Embryonic facial prominence (tissue), 1 donor: ENCODE data around the gene PDLIM5.
"Not testable (repeated sequence)": the region's sequence is repeated elsewhere in the genome, so short reads cannot be mapped to it uniquely, and the experiment has no call there.

Source experiments
- DNase-seq: peaks from one replicate; pipeline ENCODE4 v3.0.0-alpha.2; 2016; ENCODE audit errors: extremely low spot score

PDLIM5 gene

DNA sequence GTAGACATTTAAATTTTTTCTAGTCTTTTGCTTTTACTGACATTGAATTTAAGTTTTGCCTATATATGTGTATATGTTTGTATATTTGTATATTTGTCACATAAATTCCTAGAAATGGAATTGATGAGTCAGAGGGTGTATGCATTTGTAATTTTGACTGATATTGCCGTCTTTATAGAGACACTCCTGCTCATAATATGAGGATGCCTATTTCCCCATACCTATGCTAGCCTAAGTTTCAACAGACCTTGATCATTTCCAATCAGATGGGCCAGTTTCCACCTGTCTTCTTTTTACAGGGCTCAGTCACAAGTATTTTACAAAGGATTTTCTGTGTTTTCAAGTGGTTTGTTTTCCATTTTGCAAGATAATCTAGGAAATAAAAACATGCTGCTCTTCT lies 10.8 kb downstream of the PDLIM5 start:
- DNase-seq, result no peak

DNA sequence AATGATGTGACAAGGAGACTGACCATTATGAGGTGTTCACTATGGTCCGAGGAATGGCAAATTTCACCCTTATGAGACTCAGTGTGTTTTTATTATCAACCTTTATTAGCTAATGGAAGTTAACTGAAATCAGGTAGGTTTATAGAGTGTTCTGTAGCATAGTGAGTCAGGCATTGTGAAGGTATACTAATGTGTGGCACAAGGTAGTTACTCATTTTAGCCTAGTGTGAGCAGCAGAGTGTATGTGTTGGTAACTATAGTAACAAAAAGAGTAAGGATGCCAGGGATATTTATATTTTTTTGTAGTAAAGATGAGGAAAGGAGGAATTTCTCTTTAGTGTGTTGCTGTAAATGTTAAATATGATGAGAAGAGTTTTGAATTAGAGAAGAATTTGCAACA lies 12.0 kb downstream of the PDLIM5 start:
- DNase-seq, result no peak

DNA sequence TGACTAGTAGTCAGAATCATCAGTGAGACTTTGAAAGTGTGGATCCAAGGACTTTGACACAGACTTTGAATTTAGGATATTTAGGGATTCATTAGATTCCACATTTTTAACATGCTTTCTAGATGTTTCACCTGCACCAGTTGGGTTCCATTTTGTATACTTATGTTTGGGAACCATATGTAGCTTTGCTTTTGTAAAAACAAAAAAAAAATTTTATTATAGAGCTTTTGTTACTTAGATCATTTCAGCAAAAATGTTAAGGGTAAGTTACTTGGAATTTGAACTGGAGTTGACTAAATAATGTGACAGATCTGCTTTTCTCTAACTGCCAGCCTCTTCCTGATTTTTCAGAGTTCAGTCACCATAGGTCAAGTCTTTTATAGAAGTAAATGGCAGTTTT lies 14.6 kb downstream of the PDLIM5 start:
- no peak for DNase-seq

DNA sequence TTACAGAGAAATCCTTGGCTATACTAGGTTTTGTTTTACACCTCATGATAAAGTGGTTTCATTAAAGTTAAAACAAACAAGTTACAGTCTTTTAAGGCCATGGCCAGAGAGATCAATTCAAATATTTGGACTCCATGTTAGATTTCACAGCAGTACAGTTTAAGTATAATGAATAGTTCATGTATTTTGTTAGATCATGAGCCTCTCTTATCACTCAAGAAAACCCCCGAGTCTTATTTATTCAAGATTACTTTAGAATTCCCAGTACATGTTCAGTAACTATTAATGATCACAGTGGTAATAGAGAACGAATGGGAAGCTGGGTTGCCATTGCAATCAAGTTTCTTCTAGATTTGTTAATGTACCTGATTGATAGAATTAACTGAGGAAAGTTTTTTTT lies 15.2 kb downstream of the PDLIM5 start:
- DNase-seq, result no peak

DNA sequence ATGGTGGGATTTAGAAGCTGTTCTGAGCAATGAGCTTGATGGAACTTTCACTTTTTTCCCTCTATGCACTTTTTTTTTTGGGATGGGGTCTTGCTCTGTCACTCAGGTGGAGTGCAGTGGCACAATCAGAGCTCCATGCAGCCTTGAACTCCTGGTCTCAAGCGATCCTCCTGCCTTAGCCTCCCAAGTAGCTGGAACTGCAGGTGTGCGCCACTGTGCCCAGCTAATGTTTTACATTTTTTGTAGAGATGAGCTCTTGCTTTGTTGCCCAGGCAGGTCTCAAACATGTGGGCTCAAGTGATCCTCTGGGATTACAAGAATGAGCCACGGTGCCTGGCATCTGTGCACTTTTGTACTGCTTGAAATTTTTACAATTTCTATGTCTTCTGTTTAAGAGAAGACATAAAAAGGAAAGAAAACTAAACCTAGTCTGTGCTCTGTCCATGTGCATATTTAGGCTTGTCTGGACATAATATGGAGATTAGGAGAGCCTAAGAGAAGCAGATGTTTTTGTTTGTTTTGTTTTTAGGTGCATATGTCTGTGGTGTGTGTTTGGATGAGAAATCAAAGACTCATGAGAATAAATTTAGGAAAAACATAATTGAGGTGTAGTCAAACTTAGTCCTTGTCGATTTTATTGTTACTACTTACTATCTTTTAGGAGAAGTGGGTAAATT lies 16.5 kb downstream of the PDLIM5 start:
- DNase-seq, result no peak

DNA sequence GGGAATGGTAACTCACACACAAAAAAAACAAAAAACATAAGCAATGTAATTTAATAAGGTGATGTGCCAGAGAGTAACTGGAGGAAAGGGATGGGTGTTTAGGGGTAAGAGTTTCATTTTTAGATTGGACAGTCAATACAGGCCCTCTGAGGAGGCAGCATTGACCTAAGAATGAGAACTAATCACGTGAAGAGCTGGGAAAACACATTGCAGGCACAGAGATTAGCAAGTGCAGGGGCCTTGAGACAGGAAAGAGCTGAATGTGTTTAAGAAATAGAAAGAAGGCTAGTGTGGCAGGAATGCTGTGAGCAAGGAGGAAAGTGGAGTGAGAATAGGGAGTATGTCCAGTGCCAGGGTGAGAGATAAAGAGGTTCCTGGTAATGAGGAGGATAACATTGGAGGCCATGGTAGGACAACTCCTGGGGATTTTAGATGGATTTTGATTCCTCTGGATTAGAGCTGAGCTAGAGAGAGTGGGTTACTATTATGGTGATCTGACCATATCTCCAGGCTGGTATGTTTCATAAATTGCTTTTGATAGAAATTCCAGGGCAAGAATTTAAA lies 17.6 kb downstream of the PDLIM5 start:
- no peak for DNase-seq

DNA sequence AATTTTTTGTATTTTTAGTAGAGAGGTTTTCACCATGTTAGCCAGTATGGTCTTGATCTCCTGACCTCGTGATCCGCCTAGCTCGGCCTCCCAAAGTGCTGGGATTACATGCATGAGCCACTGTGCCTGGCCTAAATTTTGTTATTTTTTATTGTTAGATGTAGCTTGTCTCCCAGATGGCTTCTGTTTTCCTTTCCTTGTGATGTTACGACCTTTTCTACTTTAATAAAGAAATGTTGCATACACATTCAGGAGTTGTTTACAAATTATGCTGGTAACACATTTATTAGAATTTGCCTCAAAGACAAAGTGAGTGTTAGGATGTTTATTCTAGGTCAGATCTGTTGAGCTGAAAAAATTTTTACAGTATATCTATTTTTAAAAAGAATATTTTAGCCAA lies 18.4 kb downstream of the PDLIM5 start:
- no peak for DNase-seq

DNA sequence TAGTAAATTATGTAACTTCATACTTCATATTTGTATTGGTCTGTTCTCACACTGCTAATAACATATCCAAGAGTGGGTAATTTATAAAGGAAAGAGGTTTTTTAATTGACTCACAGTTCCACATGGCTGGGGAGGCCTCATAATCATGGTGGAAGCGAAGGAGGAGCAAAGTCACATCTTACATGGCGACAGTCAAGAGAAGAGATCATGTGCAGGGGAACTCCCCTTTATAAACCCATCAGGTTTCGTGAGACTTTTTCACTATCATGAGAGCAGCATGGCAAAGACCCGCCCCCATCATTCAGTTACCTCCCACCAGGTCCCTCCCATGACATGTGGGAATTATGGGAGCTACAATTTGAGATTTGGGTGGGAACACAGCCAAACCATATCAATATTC lies 19.0 kb downstream of the PDLIM5 start:
- DNase-seq, result not testable (repeated sequence)

DNA sequence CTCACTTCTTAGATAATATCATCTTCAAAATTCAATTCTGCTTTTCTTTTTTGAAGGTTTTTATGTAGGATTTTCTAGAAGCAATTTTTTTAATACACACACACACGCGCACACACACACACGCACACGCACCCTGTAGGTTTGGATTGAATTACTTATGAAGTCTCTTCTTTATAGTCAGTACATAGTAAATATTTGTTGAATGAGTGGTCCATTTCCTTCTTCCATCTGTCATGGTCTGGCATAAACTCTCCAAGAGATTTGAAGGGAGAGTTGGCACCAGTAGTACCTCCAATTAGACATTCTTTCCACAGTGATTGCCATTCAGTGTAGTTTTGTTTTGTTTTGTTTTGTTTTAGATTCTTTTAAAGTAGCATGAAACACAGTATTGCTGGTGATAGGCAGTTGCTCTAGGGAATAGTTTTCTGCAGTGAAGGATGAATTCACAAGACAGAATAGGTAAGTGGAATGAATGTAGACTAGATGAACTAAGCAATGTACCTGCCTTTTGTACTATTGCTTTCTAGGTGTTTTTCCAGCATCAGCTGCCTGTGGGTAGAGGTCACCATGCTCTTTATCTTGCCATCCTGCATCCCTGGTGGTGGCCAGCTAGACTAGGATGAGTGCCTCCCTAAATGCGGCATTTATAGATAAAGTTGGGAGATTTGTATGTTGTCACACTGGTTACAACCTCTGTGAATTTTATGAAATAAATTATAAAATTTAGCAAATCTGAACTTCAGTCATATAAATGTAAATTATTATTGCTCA lies 20.5 kb downstream of the PDLIM5 start:
- DNase-seq, result no peak

DNA sequence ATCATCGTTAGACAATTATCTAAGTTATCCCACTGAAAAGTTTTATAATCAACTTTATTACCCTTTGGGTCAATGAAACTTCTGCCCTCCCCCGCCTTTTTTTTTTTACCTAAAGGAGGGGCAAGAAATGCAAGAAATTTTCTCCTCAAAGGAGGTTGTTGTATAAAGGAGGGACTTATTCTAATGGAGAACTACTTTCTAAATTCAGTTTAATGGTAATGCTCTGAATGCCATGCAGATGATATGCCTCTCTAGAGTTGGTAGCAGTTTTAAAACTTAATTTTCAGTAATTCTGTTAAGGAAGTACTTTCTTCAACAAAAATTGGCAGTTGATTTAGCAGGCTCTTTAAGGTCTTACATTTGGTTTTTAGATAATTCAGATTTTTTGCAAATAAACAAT lies 23.3 kb downstream of the PDLIM5 start:
- no peak for DNase-seq

DNA sequence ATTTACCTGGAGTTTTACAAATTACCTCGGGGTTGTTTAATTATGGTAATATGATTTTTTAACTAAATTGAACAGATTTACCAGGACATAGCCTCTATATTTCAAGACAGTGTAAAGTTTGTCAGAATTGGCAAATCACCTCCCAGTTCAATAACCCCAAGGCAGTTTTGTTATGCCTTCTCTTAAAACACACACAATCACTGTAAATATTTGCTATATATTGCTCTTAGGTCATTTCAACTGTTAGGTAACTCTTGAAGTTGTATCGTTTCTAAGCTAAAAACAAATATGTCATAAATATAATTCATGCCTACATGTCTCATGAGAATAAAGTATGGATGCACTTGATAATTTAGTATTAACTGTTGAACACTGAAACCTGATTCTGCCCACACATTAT lies 24.1 kb downstream of the PDLIM5 start:
- no peak for DNase-seq

DNA sequence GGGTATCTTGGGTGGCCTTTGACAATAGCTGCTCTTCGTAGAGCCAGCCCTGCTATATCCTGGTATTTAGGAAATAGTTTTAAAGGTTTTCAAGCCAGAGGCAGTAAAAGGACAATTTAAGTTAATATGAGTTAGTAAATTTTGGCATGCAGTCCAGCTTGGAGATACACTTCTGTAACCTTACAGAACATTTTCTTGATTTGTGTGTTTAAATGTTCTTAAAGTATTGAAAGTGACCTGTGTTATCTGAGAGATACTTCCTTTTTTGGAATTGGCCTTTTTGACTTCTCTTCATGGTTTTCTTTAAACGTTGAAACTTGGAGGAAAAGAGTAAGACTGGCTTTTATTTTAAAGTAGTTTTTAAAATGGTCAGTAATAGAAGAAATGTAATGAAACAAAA lies 25.5 kb downstream of the PDLIM5 start:
- no peak for DNase-seq

DNA sequence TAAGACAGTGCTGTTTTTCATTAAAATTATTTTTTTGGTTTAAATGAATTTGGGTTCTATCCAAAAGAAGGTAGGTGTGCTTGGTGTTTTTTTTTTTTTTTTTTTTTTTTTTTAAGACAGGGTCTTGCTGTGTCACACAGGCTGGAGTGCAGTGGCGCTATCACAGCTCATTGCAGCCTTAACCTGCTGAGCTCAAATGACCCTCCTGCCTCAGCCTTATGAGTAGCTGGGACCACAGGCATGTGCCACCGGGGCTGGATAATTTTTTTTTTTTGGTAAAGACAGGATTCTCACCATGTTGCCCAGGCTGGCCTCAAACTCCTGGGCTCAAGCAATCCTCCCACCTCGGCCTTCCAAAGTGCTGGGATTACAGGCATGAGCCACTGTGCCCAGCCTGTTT lies 27.1 kb downstream of the PDLIM5 start:
- not testable (repeated sequence) for DNase-seq

DNA sequence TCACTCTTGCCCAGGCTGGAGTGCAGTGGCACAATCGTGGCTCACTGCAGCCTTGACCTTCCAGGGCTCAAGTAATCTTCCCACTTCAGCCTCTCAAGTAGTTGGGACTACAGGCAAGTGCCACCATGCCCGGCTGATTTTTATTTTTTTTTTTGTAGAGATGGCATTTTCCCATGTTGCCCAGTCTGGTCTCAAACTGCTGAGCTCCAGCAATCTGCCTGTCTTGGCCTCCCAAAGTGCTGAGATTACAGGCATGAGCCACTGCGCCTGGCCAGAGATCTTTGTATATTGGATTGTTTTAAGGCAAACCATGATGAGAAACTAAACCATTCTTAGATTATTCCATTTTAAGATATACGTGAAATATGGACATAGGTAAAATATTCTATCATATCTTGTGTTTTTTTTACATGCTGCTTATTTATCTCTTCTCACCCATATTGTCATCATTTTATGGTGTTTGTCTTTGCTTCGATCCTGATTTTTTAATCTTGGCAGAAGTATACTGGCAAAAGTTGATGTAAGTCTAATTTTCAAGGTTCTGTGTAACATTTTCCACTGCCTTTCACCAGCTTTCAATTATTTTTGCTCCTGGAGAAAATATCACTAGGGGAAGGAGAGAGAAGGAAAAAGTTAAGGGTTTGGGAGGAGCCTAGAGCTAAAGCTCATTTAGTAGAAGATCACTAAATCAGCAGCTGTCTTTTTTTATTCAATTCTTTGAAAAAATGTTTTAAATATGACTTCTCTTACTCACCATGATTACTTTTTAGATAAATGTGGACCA lies 27.8 kb downstream of the PDLIM5 start:
- no peak for DNase-seq

DNA sequence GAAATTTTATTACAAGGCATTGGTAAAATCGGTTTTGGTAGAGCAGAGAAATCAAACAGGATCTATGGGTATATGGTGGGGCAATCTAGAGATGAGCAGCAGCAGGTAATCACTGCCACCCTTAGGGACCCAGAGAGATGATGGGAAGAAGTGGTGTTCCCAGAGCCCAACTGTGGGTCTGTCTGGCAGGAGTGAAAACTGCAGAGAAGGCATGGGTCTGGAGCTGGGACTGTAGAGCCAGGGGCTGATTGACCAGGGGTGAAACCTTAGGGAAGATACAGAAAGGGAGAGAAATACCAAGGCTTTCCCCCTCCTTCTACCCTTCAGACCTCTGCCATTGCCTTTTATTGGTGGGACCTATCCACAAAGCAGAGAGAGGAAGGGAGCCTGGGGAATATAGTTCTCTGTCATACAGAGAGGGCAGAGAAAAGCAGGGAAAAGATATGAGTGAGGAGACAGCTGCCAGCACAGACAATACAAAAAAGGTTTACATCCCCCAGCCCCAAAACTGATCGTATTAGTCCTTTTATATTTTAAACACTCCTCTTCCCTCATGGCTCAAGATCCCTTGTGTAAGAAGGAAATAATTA lies 28.7 kb downstream of the PDLIM5 start:
- DNase-seq, result no peak

DNA sequence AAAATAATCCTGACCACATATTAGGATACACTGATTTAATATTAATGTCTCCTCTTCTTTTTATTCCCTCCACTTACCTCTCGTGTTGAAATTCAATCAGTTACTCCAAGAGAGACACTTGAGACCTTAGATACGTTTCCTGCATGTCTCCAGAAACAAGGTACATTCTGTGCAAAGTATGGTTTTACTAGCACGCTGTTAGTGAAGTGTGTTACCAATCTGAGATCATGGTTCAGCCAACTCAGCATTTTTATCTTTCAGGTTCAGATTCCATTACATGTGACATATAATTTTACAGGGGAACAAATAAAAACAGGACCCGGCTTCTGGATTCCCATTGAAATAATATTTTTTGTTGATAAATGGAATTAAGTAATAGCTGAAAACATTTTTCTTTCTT lies 32.2 kb downstream of the PDLIM5 start:
- DNase-seq, result no peak

DNA sequence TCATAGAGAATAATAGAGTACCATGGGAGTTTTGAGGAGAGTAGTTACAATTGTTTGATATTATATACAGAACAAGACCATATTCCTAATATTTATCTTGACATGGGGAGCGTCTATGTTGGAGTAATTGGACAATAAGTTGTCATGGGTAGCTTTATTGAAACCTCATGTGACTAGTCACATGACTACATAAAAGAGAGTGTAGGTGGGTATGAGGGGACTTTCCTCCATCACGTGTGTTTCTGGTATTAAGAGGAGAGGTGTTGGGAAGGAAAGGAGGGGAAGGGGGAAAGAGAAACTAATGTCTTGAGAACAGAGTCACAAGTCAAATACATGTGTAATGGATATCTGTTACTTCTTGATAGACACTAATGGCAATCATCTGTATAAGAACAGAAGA lies 33.1 kb downstream of the PDLIM5 start:
- DNase-seq, result no peak

DNA sequence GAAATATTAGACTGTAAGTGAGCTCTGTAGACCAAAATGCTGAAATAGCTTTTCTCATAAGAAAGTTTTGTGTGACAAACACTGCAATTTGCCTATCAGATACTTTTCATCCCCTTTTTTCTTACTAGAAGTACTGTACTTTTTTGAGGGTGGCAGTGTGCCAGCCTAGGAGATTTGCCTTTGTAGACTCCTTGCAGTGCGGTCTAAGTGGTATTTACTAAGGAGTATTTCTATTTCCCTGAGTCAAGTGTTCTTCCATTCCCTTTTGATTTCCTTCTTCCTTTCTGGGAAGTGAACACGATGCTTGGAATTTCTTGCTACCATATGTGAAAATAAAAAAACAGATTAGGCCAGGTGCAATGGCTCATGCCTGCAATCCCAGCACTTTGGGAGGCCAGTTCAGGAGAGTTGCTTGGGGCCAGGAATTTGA lies 34.6 kb downstream of the PDLIM5 start:
- DNase-seq, result no peak

DNA sequence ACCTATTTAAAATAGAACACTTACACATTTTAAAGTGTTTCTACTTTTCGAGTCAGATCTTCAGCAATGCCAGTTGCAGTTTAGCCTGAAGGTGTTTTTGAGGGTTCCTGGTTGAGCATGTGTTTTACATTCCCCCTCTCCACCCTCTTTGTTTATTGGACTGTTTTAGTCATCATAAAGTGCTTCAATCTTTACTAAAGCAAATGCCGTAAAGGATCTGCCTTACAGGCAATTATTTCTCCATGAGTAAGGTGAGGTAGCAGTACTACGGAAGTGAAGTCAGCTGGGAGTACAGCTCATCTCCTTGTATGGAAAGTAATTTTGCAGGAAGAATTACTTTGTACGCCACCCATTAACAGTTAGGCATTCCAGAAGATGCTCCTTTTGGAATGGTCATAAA lies 36.9 kb downstream of the PDLIM5 start:
- no peak for DNase-seq

DNA sequence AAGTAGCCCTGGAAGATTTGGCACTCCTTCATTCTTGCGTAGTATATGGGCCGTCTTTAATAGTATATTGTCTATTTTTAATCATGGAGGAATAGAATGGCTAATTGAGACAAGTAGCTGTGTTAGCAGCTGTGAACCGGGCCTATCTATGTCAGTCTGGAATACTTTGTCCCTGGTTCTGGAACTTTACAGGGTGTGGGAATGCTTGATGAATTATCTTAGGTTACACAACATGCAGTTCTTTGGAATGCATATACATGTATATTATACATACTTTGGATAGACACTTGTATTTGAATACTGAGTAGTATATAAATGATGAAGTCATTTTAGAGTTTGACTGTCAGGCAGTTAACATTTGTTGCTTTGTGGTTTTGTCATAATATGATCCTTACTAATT lies 37.4 kb downstream of the PDLIM5 start:
- DNase-seq, result no peak

DNA sequence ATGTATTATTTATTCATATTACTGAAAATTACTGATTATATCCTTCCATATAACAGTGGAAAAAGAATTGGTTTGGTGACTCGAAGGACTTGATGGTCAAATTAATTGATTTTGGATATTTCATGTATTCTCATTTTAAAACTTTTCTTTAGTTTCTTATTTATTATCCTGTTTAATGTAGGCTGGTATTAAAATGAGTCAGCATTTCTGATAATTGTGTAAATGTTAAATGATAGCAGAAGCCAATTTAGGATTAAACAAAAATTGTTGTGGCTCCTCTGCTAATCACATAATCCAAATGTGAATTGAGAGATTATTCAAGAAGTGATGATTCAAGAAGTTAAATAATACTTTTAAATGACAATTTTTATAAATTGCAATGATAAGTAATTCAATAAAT lies 38.7 kb downstream of the PDLIM5 start:
- DNase-seq, result no peak

DNA sequence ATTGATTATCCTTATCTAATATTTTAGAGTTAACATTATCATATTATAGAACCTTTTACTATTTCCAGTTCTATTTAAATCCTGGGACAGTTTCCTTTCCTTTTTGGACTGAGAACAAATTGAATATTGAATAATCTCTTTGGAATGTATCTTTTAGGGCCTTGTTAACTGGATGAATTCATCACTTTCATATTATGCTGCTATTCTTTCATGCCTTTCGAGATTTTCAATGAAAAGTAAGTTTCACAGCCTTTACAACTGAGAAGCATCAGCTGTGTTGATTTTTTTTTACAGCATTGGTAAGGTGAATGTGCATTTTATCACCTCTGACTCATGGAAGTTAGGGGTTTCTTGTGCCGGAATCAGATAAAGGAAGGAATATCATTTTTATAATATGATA lies 39.6 kb downstream of the PDLIM5 start:
- no peak for DNase-seq
